ENCODE measurements around the gene RAB15.

GRCh38 chr14:64950889-64951288, 21.2 kb downstream of the RAB15 start:
- TF ChIP-seq CTCF (IDR thresholded peaks at IDR 0.05), result no peak
- no peak for TF ChIP-seq POLR2AphosphoS5 (IDR thresholded peaks at IDR 0.05)
- no peak for TF ChIP-seq EP300 (IDR thresholded peaks at IDR 0.05)

All from gastroesophageal sphincter (tissue), 3 donors.